Smooth muscle cell of the umbilical artery (primary cell): Measurements from ENCODE around the gene HSPA1L. TPM values are rescaled to one million over a fixed set of nuclear protein-coding genes. Genes with fewer than 3 reads are reported as not detected.

ENCODE experiments used
- total RNA-seq: library from RNA; depleted of rRNA; stranded (reverse); fragments of >200 nt; gene quantifications from 2 replicates; pipeline ENCODE4 v1.2.3, GENCODE V29; 2014

The HSPA1L gene
- total RNA-seq: 1.2 and 2.1 TPM in 2 replicates

DNA sequence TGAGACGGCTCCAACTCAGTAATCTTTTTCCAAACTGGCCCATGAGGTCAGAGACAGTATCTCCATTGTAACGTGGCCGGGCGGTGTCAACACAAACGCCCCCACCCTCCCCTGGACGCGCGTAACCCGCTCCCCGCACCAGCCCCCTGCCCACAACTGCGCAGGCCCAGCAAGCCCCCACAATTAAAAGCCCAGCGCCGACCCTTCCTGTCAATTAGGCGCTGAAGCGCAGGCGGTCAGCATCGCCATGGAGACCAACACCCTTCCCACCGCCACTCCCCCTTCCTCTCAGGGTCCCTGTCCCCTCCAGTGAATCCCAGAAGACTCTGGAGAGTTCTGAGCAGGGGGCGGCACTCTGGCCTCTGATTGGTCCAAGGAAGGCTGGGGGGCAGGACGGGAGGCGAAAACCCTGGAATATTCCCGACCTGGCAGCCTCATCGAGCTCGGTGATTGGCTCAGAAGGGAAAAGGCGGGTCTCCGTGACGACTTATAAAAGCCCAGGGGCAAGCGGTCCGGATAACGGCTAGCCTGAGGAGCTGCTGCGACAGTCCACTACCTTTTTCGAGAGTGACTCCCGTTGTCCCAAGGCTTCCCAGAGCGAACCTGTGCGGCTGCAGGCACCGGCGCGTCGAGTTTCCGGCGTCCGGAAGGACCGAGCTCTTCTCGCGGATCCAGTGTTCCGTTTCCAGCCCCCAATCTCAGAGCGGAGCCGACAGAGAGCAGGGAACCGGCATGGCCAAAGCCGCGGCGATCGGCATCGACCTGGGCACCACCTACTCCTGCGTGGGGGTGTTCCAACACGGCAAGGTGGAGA is at the start of gene HSPA1L, which contains the start of gene HSPA1A:
HSPA1L (minus strand) TSS at position 259 of the 814 bp plus-strand sequence. CDS start 3,311 bp downstream, outside the sequence.
HSPA1A (plus strand) TSS at position 519 of the 814 bp plus-strand sequence; CDS start at position 733, 214 bp downstream.

DNA sequence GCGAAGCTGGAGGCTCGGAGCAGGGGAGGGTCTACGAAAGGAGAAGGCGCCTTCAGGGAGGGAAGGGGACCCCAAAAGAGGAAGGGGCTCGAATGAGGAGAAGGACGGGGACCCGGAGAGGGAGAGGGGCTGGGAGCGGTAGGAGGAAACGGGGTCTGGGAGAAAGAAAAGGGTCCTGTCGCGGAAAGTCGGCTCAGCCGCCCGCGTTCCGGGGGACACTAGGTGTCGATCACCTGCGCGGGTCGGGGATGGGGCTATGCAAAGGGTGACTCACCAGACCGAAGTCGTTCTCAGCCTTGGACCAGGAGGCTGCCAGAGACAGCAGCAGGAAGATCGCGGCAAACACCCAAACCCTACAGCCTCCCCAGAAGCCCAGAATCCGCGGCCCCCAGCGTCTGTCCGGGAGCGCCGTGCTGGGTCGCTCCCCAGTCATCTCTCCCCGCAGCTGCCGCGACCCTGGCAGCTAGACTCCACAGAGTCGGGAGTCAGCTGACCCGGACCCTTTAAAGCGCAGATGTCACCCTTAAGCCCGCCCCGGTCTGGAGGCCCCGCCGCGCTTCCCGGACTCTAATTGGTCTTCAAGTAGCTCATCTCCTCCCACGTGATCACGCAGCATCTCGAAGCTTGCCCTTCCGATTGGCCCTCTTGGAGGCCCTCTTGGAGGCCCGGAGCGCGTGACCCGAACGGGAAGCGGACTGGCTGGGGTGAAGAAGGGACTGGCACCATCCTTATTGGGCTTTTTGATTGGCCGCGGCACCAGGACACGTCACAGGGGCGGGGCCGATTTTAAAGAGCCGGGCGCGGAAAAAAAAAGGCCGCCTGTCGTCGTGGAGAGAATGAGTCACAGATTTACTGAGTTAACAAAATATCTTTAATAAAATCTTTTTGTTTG is 47.5 kb upstream of the HSPA1L start, which contains the start of gene NEU1:
NEU1 (minus strand) TSS at position 478 of the 892 bp plus-strand sequence; CDS start at position 433, 45 bp downstream.

DNA sequence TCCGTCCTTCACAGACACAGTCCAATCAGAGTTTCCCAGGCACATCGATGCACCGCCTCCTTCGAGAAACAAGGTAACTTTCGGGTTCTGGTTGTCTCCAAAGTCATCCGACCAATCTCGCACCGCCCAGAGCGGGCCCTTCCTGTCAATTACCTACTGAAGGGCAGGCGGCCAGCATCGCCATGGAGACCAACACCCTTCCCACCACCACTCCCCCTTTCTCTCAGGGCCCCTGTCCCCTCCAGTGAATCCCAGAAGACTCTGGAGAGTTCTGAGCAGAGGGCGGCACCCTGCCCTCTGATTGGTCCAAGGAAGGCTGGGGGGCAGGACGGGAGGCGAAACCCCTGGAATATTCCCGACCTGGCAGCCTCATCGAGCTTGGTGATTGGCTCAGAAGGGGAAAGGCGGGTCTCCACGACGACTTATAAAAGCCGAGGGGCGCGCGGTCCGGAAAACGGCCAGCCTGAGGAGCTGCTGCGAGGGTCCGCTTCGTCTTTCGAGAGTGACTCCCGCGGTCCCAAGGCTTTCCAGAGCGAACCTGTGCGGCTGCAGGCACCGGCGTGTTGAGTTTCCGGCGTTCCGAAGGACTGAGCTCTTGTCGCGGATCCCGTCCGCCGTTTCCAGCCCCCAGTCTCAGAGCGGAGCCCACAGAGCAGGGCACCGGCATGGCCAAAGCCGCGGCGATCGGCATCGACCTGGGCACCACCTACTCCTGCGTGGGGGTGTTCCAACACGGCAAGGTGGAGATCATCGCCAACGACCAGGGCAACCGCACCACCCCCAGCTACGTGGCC is 12.4 kb upstream of the HSPA1L start, which contains the start of gene HSPA1B:
HSPA1B (plus strand) TSS at position 453 of the 794 bp plus-strand sequence; CDS start at position 666, 213 bp downstream.

DNA sequence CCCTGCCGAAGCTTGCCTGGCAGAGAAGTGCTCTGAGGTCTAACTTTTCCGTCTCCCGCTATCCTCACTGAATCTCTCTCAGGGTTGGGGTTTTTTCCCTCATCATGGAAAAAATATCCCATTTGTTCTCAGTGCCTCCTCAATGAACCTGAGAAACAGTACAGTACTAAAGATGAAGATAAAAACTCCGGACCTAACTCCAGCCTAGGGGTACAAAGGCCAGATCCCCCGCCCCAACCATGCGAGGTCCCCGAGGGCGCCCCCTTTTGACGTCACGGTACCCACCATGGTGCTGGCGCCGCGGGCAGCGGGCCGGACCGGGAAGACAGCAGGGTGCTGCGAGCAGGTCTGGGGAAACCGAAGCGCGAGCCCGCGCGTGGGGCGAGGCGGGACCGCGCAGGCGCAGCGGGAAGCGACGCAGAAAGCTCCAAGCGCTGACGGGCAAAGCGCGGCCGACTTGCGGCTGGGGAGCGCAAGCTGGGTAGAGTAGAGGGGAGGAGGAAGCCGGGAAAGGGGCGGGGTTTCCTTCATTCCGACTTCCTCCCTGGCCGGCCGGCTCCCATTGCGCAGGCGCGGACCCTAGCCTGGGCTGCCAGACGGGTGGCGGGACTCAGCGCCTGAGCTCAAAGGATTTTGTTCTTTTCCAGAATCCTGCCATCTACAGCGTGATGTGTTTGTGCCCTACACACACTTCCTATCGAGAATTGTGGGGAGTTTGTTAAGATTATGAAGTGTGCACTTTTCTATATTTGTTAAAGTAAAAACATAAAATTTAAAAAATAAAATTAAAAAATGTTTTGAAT is 8.4 kb downstream of the HSPA1L start, which contains the start of gene LSM2:
LSM2 (minus strand) TSS at position 497 of the 803 bp plus-strand sequence; CDS start at position 288, 209 bp downstream.

DNA sequence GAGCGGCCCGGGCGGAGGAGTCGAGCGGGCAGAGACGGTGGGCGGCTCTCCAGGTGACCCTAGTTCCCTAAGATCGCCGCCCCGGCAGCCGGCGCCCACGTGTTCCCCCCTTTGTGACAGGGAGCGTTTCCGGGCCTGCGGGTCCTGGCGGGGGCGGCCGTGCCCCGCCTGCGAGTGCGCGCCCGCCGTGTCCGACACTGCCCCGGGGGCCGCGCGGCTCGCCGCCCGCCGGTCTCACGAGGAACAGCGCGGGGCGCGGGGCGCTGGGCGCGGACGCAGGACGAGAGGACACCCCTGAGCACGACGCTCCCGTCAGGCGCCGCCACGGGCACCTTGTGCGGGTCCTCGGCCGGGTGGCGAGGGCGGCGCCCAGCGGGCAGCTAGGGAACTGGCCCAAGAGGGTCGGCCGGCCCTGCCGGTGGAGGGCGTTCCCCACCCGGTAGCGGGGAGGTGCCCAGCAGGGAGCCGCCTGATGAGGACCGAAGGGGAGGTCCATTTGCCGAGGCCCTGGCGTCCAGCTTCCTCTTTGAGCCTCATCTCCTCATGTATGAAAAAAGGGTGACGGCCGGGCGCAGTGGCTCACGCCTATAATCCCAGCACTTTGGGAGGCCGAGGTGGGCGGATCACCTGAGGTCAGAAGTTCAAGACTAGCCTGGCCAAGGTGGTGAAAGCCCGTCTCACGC is 19.3 kb downstream of the HSPA1L start, which contains the start of gene VARS1:
VARS1 (minus strand) TSS at position 137 of the 683 bp plus-strand sequence. CDS start 535 bp downstream, outside the sequence.

DNA sequence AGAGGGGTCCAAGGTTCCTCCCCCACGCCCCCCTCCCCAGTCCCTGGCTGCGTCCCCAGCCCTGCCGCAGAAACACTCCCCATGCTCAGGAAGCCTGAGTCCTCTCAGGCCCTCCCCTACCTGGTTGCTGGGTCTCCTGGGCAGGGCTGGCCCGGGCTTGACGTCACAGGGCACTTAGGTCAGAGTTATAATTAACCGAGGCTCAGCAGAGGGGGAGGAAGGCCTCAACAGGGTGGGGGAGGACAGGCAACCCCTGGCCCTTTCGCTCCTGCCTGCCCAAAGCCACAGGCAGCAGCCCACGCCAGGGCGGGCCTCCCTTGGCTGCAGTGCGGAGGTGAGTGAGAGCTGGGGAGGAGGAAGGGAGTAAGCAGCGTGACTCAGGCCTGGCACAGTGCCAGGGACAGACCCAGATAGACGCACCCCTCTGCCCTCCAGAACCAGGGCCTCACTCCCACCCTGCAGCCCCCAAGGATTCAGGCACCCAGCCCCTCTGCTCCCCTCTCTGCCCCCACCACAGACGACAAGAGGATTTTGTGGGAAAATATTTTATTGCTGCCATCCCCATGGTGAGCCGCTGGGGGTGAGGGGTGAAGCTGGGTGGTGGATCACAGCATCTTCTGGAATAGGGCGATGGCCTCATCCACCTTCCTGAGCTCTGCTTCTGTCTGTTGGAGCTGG is 38.0 kb downstream of the HSPA1L start, which contains the start of gene VWA7:
VWA7 (minus strand) TSS at position 340 of the 678 bp plus-strand sequence. CDS start 549 bp downstream, outside the sequence.

DNA sequence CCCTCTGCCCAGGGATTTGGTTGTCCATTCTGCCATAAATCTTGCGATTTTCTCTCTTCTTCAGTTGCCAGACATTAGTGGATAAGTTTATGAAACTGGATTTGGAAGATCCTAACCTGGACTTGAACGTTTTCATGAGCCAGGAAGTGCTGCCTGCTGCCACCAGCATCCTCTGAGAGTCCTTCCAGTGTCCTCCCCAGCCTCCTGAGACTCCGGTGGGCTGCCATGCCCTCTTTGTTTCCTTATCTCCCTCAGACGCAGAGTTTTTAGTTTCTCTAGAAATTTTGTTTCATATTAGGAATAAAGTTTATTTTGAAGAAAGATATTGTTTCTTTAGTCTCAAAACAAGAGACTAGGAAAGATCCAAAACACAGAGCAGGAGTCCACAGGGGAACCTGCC is 52.7 kb downstream of the HSPA1L start, which contains the start of gene SAPCD1:
SAPCD1 (plus strand) TSS at position 301 of the 400 bp plus-strand sequence. CDS start 399 bp downstream, outside the sequence.

Other genes starting within 250 kb of the HSPA1L start
- not detected in 2 replicates for gene LTA, start 243.0 kb downstream of the HSPA1L start, total RNA-seq
- under 0.01 TPM in 1 of 2 replicates, not detected in the other for gene TNF, start 239.7 kb downstream of the HSPA1L start, total RNA-seq
- gene LTB, start 232.9 kb downstream of the HSPA1L start, total RNA-seq: not detected in 2 replicates
- gene LST1, start 229.0 kb downstream of the HSPA1L start, total RNA-seq: not detected in 2 replicates
- not detected in 2 replicates for gene NCR3, start 222.3 kb downstream of the HSPA1L start, total RNA-seq
- not detected in 2 replicates for gene AIF1, start 200.0 kb downstream of the HSPA1L start, total RNA-seq
- 29.1 and 76.5 TPM in 2 replicates for gene PRRC2A, start 194.6 kb downstream of the HSPA1L start, total RNA-seq
- 116 and 226 TPM in 2 replicates for gene BAG6, start 162.6 kb downstream of the HSPA1L start, total RNA-seq
- 0.60 and 0.89 TPM in 2 replicates for gene APOM, start 159.4 kb downstream of the HSPA1L start, total RNA-seq
- gene C6orf47, start 154.5 kb downstream of the HSPA1L start, total RNA-seq: 16.6 and 22.0 TPM in 2 replicates
- 10.1 and 10.3 TPM in 2 replicates for gene GPANK1, start 150.3 kb downstream of the HSPA1L start, total RNA-seq
- 73.6 and 90.3 TPM in 2 replicates for gene CSNK2B, start 149.2 kb downstream of the HSPA1L start, total RNA-seq
- gene LY6G5B, start 145.3 kb downstream of the HSPA1L start, total RNA-seq: 2.9 and 3.0 TPM in 2 replicates
- gene LY6G5C, start 134.2 kb downstream of the HSPA1L start, total RNA-seq: 0.51 and 0.59 TPM in 2 replicates
- 38.6 and 56.1 TPM in 2 replicates for gene ABHD16A, start 112.0 kb downstream of the HSPA1L start, total RNA-seq
- gene LY6G6F, start 108.4 kb downstream of the HSPA1L start, total RNA-seq: not detected in 2 replicates
- gene LY6G6D, start 99.9 kb downstream of the HSPA1L start, total RNA-seq: not detected in 2 replicates
- gene LY6G6C, start 93.5 kb downstream of the HSPA1L start, total RNA-seq: not detected in 2 replicates
- not detected in 2 replicates for gene MPIG6B, start 91.9 kb downstream of the HSPA1L start, total RNA-seq
- 54.9 and 59.1 TPM in 2 replicates for gene DDAH2, start 86.0 kb downstream of the HSPA1L start, total RNA-seq
- gene CLIC1, start 78.8 kb downstream of the HSPA1L start, total RNA-seq: 514 and 620 TPM in 2 replicates
- gene MSH5, start 75.3 kb downstream of the HSPA1L start, total RNA-seq: 3.6 and 10.9 TPM in 2 replicates
- gene SAPCD1, start 52.6 kb downstream of the HSPA1L start, total RNA-seq: 1.2 TPM in 2 replicates
- gene VWA7, start 38.0 kb downstream of the HSPA1L start, total RNA-seq: 0.09 TPM in 1 of 2 replicates, not detected in the other
- 67.4 and 123 TPM in 2 replicates for gene VARS1, start 19.5 kb downstream of the HSPA1L start, total RNA-seq
- 17.2 and 18.4 TPM in 2 replicates for gene LSM2, start 8.3 kb downstream of the HSPA1L start, total RNA-seq
- 73.6 and 99.1 TPM in 2 replicates for gene HSPA1A, start 260 bp upstream of the HSPA1L start, total RNA-seq
- 84.9 and 117 TPM in 2 replicates for gene HSPA1B, start 12.5 kb upstream of the HSPA1L start, total RNA-seq
- 72.0 and 133 TPM in 2 replicates for gene NEU1, start 47.5 kb upstream of the HSPA1L start, total RNA-seq
- 0.05 and 0.30 TPM in 2 replicates for gene SLC44A4, start 63.7 kb upstream of the HSPA1L start, total RNA-seq
- 51.1 and 57.6 TPM in 2 replicates for gene EHMT2, start 82.4 kb upstream of the HSPA1L start, total RNA-seq
- 3.6 and 4.7 TPM in 2 replicates for gene ZBTB12, start 86.8 kb upstream of the HSPA1L start, total RNA-seq
- gene C2, start 112.4 kb upstream of the HSPA1L start, total RNA-seq: 0.42 and 0.89 TPM in 2 replicates
- 4.1 and 28.8 TPM in 2 replicates for gene CFB, start 130.8 kb upstream of the HSPA1L start, total RNA-seq
- gene NELFE, start 143.7 kb upstream of the HSPA1L start, total RNA-seq: 89.1 and 109 TPM in 2 replicates
- gene SKIC2, start 143.9 kb upstream of the HSPA1L start, total RNA-seq: 60.3 and 63.7 TPM in 2 replicates
- gene DXO, start 156.9 kb upstream of the HSPA1L start, total RNA-seq: 11.0 and 11.3 TPM in 2 replicates
- gene C4A, start 166.8 kb upstream of the HSPA1L start, total RNA-seq: 4.2 and 4.3 TPM in 2 replicates
- gene C4B, start 199.5 kb upstream of the HSPA1L start, total RNA-seq: 2.1 and 3.9 TPM in 2 replicates
- 0.14 TPM in 1 of 2 replicates, not detected in the other for gene CYP21A2, start 223.1 kb upstream of the HSPA1L start, total RNA-seq